ENCODE results near the gene ZNF500. TPM values are rescaled to one million over a fixed set of nuclear protein-coding genes. Genes with fewer than 3 reads are reported as not detected.

The ZNF500 gene
- total and polyA plus RNA-seq, 4 donors = 5.8 to 21.7 (median 14.5) TPM

DNA sequence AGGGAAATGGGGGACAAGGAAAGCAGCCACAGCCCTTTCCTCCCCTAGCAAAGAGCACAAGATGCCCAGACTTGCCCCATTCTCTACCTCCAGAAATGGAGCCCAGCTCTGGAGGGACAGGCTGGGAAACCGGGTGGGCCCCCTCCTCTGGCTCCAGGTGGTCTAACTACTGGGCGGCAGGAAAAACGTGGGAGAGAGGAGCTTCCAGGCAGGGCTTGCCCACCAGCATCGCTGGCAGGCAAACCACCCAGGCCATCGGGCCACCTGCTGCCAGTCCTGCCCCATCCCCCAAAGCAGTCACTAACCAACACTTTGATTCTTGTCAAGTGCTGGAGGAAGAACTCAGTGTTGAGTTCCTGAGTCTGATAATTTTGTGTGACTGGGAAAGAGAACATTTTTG lies 48.5 kb downstream of the ZNF500 start:
- no peak for DNase-seq (ENCODE audit: low read depth in 4 of 6, low spot score in 6 of 6)
- Histone ChIP-seq H3K27ac (ENCODE audit: low read depth, low read length) (no peak overlapping the region), H3K36me3 (ENCODE audit: control insufficient read depth, insufficient read depth, low read length) (peaks cover 63% of the 10 kb centered on the region), H3K9me3 (ENCODE audit: control insufficient read depth, insufficient read depth, low read length) (no peaks in the 10 kb centered on the region), H3K4me3 (ENCODE audit: low read depth, low read length) (no peak overlapping the region), H3K4me1 (ENCODE audit: control insufficient read depth, insufficient read depth, low read length) (no peaks in the 10 kb centered on the region), H3K27me3 (ENCODE audit: control insufficient read depth, insufficient read depth, low read length) (no peaks in the 10 kb centered on the region)
- WGBS (ENCODE audit: insufficient coverage) = 64% methylated on average over 3 of the region's 5 CpGs

DNA sequence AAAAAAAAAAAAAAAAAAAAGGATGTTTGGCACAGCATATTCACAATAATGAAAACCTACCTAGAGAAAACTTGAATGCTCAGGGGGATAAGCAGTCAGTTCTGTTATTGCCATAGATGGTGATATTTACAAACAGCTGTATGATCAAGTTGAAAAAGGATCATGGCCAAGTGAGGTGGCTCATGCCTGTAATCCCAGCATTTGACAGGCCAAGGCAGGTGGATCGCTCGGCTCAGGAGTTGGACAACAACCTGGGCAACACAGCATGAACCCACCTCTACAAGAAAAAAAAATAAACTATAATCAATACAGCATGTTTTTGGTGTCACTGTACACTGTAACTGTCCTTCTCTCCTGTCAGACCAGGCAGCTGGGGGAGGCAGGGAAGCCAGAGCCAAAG lies 52.0 kb downstream of the ZNF500 start:
- WGBS (ENCODE audit: insufficient coverage) = no CpG with 5 or more reads among the region's 2 CpGs
- no peak for DNase-seq (ENCODE audit: low read depth in 4 of 6, low spot score in 6 of 6)
- H3K4me1 ChIP-seq (ENCODE audit: control insufficient read depth, insufficient read depth, low read length) = no peaks in the 10 kb centered on the region

DNA sequence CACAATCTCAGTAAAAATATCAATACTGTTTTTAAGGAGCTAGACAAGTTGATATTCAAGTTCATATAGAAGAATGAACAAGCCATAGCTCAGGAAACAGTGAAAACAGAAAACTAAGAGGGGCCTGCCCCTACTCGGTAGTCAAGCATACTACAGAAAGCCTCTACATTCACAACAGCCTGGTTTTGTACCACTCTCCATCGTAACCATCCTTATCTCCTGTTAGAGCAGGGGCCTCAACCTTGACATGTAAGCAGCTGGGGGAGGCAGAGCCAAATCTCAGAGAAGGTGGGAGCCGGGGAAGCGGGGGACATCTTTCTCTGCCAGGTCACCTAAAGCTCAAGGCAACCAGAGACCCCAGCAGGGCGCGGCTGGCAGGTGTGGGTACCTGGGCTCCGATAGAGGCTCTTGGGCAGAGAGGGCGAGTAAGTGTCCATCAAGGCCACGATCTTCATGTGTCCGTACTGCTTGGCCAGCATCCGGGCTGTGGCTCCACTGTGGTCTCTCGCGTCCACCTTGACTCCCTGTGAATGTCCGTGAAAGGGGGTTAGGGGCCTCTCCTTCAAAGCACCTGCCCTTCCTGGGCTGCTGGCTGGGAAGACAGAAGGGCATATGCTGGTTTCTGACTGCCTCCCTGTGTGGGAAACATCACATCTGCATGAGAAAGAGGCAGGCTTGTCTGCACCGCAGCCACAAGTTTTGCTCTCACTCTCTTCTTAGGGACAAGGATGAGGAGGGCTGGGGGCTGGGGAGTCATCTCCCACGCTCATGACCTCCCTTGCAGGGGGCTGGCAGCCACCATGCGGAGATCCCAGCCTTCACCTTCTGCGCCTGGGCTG lies 53.1 kb downstream of the ZNF500 start:
- Histone ChIP-seq H3K9me3 (ENCODE audit: control insufficient read depth, insufficient read depth, low read length) (no peaks in the 10 kb centered on the region), H3K27ac (ENCODE audit: low read depth, low read length) (no peak overlapping the region), H3K4me3 (ENCODE audit: low read depth, low read length) (no peak overlapping the region), H3K27me3 (ENCODE audit: control insufficient read depth, insufficient read depth, low read length) (no peaks in the 10 kb centered on the region), H3K36me3 (ENCODE audit: control insufficient read depth, insufficient read depth, low read length) (peaks cover 67% of the 10 kb centered on the region), H3K4me1 (ENCODE audit: control insufficient read depth, insufficient read depth, low read length) (no peaks in the 10 kb centered on the region)
- WGBS (ENCODE audit: insufficient coverage) = 80% methylated on average over 15 of the region's 18 CpGs
- DNase-seq (ENCODE audit: low read depth in 4 of 6, low spot score in 6 of 6) = no peak

More for the DNA sequence above, 52.0 kb downstream of the ZNF500 start:
- no peak overlapping the region for H3K27ac ChIP-seq (ENCODE audit: low read depth, low read length)
- H3K4me3 ChIP-seq (ENCODE audit: low read depth, low read length) = no peak overlapping the region
- H3K27me3 ChIP-seq (ENCODE audit: control insufficient read depth, insufficient read depth, low read length) = no peaks in the 10 kb centered on the region
- H3K36me3 ChIP-seq (ENCODE audit: control insufficient read depth, insufficient read depth, low read length) = peaks cover 65% of the 10 kb centered on the region
- H3K9me3 ChIP-seq (ENCODE audit: control insufficient read depth, insufficient read depth, low read length) = no peaks in the 10 kb centered on the region

DNA sequence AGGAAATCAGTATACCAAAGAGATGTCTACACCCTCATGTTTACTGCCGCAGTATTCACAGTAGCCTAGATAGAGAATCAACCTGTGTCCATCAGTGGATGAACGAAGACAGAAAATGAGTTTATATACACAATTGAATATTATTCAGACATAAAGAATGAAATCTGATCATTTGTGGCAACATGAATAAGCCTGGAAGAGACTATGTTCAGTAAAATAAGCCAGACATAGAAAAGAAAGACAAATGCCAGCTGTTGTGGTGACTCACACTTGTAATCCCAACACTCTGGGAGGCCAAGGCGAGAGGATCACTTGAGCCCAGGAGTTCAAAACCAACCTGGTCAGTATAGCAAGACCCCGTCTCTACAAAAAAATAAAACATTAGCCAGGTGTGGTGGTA lies 57.5 kb downstream of the ZNF500 start:
- no CpG with 5 or more reads among the region's 4 CpGs for WGBS (ENCODE audit: insufficient coverage)
- Histone ChIP-seq H3K4me1 (ENCODE audit: control insufficient read depth, insufficient read depth, low read length) (no peaks in the 10 kb centered on the region), H3K36me3 (ENCODE audit: control insufficient read depth, insufficient read depth, low read length) (peaks cover 65% of the 10 kb centered on the region), H3K4me3 (ENCODE audit: low read depth, low read length) (no peak overlapping the region), H3K27me3 (ENCODE audit: control insufficient read depth, insufficient read depth, low read length) (no peaks in the 10 kb centered on the region), H3K9me3 (ENCODE audit: control insufficient read depth, insufficient read depth, low read length) (no peaks in the 10 kb centered on the region), H3K27ac (ENCODE audit: low read depth, low read length) (no peak overlapping the region)
- no peak for DNase-seq (ENCODE audit: low read depth in 4 of 6, low spot score in 6 of 6)

DNA sequence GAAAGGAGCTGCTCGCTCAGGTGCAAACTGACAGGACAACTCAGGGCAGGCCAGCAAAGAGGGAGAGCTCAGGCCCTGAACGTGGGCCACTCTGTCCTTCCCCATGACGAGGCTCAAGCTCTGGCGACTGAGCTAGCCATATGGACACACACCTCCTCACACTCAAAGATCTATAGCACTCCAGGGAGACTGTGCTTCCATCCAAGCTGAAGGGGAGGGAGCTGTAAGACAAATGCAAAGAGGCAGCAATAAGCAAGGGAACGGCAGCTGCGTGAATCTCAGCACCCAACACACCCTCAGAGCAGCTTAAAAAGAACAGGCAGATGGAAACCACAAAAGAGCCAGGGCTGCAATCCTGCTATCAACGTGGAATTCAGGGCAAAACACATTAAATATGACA lies 60.1 kb downstream of the ZNF500 start:
- no peak overlapping the region for H3K4me3 ChIP-seq (ENCODE audit: low read depth, low read length)
- H3K36me3 ChIP-seq (ENCODE audit: control insufficient read depth, insufficient read depth, low read length) = peaks cover 68% of the 10 kb centered on the region
- DNase-seq (ENCODE audit: low read depth in 4 of 6, low spot score in 6 of 6) = no peak
- no peaks in the 10 kb centered on the region for H3K4me1 ChIP-seq (ENCODE audit: control insufficient read depth, insufficient read depth, low read length)
- H3K27ac ChIP-seq (ENCODE audit: low read depth, low read length) = no peak overlapping the region
- no peaks in the 10 kb centered on the region for H3K9me3 ChIP-seq (ENCODE audit: control insufficient read depth, insufficient read depth, low read length)
- 80% methylated on average over 4 of the region's 7 CpGs for WGBS (ENCODE audit: insufficient coverage)
- no peaks in the 10 kb centered on the region for H3K27me3 ChIP-seq (ENCODE audit: control insufficient read depth, insufficient read depth, low read length)

DNA sequence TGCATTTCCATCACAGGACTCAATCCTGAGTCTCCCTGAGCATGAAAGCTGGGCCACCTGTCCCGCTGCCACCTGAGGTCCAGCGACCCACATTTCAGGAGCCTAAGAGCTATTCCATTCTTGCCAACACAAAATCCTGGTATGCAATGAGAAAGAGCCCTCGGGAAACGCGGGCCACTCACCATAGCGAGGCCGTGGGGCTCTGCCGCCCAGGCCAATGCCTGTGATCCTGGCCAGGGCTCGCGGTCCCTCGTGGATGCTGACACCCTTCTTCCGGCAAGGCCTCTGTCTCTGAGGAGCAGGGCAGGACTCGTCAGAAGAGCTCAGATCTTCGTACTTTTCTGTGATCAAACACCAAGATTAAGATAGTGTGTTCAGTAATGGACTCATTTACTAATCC lies 62.0 kb downstream of the ZNF500 start:
- Histone ChIP-seq H3K4me3 (ENCODE audit: low read depth, low read length) (no peak overlapping the region), H3K9me3 (ENCODE audit: control insufficient read depth, insufficient read depth, low read length) (no peaks in the 10 kb centered on the region), H3K27me3 (ENCODE audit: control insufficient read depth, insufficient read depth, low read length) (no peaks in the 10 kb centered on the region), H3K4me1 (ENCODE audit: control insufficient read depth, insufficient read depth, low read length) (no peaks in the 10 kb centered on the region), H3K27ac (ENCODE audit: low read depth, low read length) (no peak overlapping the region), H3K36me3 (ENCODE audit: control insufficient read depth, insufficient read depth, low read length) (peaks cover 77% of the 10 kb centered on the region)
- DNase-seq (ENCODE audit: low read depth in 4 of 6, low spot score in 6 of 6) = no peak
- 98% methylated on average over 12 of the region's 14 CpGs for WGBS (ENCODE audit: insufficient coverage)

DNA sequence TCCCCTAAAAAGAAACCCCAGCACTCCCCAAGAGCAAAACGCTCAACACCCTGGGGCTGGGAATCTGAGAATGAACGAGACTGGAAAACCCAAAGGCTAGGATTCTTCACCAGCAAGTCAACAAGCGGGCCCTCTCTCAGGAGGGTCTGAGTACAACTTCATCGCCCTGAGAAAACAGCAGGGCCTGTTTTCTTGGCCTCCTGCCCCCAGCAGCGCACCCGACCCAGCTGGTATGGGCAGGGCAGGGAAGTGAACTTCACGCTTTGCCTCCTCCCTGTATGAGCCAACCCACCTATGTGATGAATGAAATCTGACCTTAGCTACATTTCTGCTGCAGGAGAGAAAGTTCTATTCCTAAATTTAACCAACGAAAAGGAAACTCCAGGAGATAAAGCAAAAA lies 62.5 kb downstream of the ZNF500 start:
- 86% methylated on average over 5 of the region's 8 CpGs for WGBS (ENCODE audit: insufficient coverage)
- Histone ChIP-seq H3K36me3 (ENCODE audit: control insufficient read depth, insufficient read depth, low read length) (peaks cover 75% of the 10 kb centered on the region), H3K4me3 (ENCODE audit: low read depth, low read length) (no peak overlapping the region), H3K4me1 (ENCODE audit: control insufficient read depth, insufficient read depth, low read length) (no peaks in the 10 kb centered on the region), H3K27ac (ENCODE audit: low read depth, low read length) (no peak overlapping the region), H3K9me3 (ENCODE audit: control insufficient read depth, insufficient read depth, low read length) (no peaks in the 10 kb centered on the region), H3K27me3 (ENCODE audit: control insufficient read depth, insufficient read depth, low read length) (no peaks in the 10 kb centered on the region)
- DNase-seq (ENCODE audit: low read depth in 4 of 6, low spot score in 6 of 6) = no peak

DNA sequence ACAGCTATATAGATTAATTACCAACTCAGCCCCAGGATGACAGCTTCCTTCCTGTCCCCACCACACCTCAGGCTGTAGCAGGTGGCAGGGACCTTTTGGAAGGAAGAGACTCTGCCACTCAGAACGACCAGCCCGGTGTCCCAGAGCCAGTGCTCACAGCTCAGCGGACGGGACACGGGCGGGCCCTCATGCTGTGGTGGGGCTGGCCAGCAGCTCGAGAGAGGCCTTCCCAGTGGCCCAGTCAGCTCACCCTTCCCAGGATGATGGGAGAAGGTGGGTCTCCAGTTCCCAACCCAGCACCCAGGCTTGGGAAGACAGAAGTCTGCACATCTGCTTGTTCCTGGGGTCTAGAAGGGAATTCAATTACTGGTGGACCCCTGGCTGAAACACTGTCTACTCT lies 63.1 kb downstream of the ZNF500 start:
- Histone ChIP-seq H3K27ac (ENCODE audit: low read depth, low read length) (no peak overlapping the region), H3K4me3 (ENCODE audit: low read depth, low read length) (no peak overlapping the region), H3K9me3 (ENCODE audit: control insufficient read depth, insufficient read depth, low read length) (no peaks in the 10 kb centered on the region), H3K27me3 (ENCODE audit: control insufficient read depth, insufficient read depth, low read length) (no peaks in the 10 kb centered on the region), H3K4me1 (ENCODE audit: control insufficient read depth, insufficient read depth, low read length) (no peaks in the 10 kb centered on the region), H3K36me3 (ENCODE audit: control insufficient read depth, insufficient read depth, low read length) (peaks cover 78% of the 10 kb centered on the region)
- WGBS (ENCODE audit: insufficient coverage) = 100% methylated on average over 3 of the region's 7 CpGs
- DNase-seq (ENCODE audit: low read depth in 4 of 6, low spot score in 6 of 6) = no peak

DNA sequence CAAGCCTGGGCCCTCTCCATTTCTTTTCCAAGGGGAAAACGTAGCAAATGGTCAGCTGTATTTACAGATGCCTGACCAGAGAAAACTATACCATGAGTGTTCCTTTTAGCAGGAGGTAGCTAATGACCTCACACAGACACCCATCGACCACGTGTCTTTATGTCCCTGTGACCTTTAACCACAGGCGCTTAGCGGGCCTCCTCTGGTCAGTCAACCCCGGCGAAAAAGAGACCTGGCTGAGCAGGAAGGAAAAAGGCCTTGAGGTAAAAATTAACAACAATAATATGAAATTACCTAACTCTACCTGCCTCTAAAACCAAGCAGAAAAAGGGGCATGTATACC lies 64.5 kb downstream of the ZNF500 start:
- no peak overlapping the region for H3K27ac ChIP-seq (ENCODE audit: low read depth, low read length)
- peaks cover 88% of the 10 kb centered on the region for H3K36me3 ChIP-seq (ENCODE audit: control insufficient read depth, insufficient read depth, low read length)
- no peaks in the 10 kb centered on the region for H3K9me3 ChIP-seq (ENCODE audit: control insufficient read depth, insufficient read depth, low read length)
- no peak overlapping the region for H3K4me3 ChIP-seq (ENCODE audit: low read depth, low read length)
- H3K4me1 ChIP-seq (ENCODE audit: control insufficient read depth, insufficient read depth, low read length) = no peaks in the 10 kb centered on the region
- H3K27me3 ChIP-seq (ENCODE audit: control insufficient read depth, insufficient read depth, low read length) = no peaks in the 10 kb centered on the region
- 75% methylated on average over 1 of the region's 7 CpGs for WGBS (ENCODE audit: insufficient coverage)
- DNase-seq (ENCODE audit: low read depth in 4 of 6, low spot score in 6 of 6) = no peak

DNA sequence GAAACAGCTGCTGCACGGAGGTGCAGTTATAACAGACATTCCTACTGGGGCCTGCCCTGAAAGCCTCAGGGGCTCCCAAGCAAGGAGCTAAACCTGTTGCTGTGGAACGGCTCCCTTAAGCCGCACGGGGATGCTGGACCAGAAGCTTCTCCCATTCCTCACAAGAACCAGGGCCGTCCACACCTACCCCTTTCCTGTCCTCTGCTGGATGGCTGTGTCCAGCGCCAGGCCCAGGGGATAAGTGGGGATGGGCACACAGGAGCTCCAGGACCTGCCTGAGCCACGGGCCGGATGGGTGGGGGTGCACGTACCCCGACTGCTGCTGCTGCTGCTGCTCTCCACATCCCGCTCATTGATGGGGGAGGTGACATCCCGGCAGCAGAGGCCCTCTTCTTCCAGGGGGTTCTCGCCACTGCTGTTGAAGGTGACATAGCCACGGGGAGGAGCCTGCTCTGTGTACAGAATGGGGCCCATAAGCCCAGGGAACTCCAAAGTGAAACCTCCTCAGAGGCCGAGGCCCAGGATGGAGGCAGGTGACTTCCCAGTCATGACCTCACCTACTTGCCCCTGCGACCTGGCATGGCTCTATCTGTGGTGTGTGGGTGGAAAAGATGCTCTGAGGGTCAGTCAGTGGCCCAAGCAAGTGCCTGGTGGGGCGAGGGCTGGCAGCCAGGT lies 65.0 kb downstream of the ZNF500 start:
- H3K4me1 ChIP-seq (ENCODE audit: control insufficient read depth, insufficient read depth, low read length) = no peaks in the 10 kb centered on the region
- no peak overlapping the region for H3K27ac ChIP-seq (ENCODE audit: low read depth, low read length)
- no peak overlapping the region for H3K4me3 ChIP-seq (ENCODE audit: low read depth, low read length)
- no peaks in the 10 kb centered on the region for H3K9me3 ChIP-seq (ENCODE audit: control insufficient read depth, insufficient read depth, low read length)
- no peak for DNase-seq (ENCODE audit: low read depth in 4 of 6, low spot score in 6 of 6)
- no peaks in the 10 kb centered on the region for H3K27me3 ChIP-seq (ENCODE audit: control insufficient read depth, insufficient read depth, low read length)
- WGBS (ENCODE audit: insufficient coverage) = 93% methylated on average over 15 of the region's 17 CpGs
- peaks cover 88% of the 10 kb centered on the region for H3K36me3 ChIP-seq (ENCODE audit: control insufficient read depth, insufficient read depth, low read length)

Measured in spinal cord (tissue), 10 donors.